Activated CD4-positive, alpha-beta T cell treated with anti-CD3 and anti-CD28 coated beads for 1 hour (primary cell): Measurements from ENCODE around the gene KCNT2.
"Not testable (repeated sequence)": the region's sequence is repeated elsewhere in the genome, so short reads cannot be mapped to it uniquely, and the experiment has no call there.

Experiments used
- DNase-seq: peaks from one replicate; pipeline ENCODE4 v3.0.0-alpha.2; 2020

The KCNT2 gene

GRCh38 chr1:196590012-196590708, 18.1 kb downstream of the KCNT2 start:
- no peak for DNase-seq

DNA sequence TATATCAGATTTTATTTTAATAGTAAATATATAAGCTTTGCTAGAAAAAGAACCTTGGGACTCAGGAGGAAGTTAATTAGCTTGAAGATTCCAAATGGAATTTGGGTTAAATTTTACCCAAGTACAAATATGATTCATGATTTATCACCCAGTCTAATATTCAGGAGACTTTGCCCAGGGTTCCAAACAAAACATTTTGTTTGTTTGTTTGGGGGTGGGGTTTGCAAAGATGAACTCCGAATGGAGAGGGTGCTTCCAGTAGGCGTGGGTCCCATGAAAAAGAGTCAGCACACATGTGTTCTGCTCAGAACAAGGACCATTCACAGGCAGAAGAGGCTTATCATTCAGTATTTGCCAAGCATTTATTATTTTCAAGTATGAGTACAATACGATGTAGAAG, 23.5 kb downstream of the KCNT2 start:
- no peak for DNase-seq

DNA sequence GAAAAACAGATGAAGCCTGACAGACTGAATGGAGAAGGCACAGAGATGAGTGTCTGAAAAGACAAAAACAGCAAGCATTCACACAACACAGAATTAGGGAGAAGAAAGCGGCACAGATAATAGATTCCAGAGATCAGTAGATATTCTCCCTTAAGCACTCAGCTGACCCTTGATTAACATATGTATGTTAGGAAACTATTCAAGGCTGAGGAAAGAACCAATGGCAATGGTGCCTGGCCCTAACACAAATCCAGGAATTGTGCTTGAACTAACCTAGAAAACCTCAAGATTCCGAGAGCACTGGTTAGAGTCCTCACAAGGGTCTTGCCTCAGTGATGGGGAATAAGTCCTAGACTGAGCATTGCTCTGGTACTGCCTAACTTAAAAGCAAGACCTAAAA, 30.9 kb downstream of the KCNT2 start:
- DNase-seq, result no peak

GRCh38 chr1:196573226-196573625, 35.0 kb downstream of the KCNT2 start:
- no peak for DNase-seq

GRCh38 chr1:196567238-196567637, 41.0 kb downstream of the KCNT2 start:
- DNase-seq, result no peak

DNA sequence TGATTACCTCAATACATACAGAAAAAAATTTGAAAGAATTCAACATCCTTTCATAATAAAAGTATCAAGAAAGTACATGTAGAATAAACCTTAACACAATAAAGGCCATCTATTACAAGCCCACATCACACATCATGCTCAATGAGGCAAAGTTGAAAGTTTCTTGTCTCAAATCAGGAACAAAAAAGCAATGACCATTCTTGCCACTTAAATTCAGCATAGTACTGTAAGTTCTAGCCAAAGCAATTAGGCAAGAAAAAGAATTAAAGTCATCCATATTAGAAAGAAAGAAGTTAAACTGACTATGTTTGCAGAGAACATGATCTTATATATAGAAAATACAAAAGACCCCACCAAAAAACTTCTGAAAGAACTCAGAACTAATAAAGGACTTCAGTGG, 44.5 kb downstream of the KCNT2 start:
- no peak for DNase-seq

- DNase-seq, result no peak
These were observed 48.9 kb downstream of the KCNT2 start for GRCh38 chr1:196559314-196559713.

GRCh38 chr1:196558411-196558810, 49.8 kb downstream of the KCNT2 start:
- no peak for DNase-seq

GRCh38 chr1:196557797-196558196, 50.4 kb downstream of the KCNT2 start:
- DNase-seq, result no peak

DNA sequence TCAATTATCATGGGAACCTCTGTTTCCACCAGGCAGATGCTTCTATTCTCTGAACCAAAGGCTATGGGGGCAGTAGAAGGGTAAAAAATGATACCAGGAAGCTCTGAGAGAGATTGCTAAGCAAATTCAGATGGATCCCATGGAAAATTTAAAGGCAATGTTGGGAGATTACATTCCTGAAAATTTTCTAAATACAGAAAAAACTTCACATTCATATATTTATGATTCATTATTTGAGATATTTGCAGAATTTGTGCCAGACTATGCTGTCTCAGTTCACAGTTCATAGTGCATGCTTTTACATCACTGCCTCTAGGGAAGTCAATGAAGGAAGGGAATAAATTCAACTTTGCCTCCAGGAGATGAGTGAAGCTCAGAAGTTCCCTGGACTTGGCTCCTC, 57.5 kb downstream of the KCNT2 start:
- DNase-seq, result no peak

GRCh38 chr1:196546272-196547111, 61.7 kb downstream of the KCNT2 start:
- no peak for DNase-seq

GRCh38 chr1:196545222-196545621, 63.0 kb downstream of the KCNT2 start:
- DNase-seq, result no peak

GRCh38 chr1:196544617-196545016, 63.6 kb downstream of the KCNT2 start:
- DNase-seq, result no peak

DNA sequence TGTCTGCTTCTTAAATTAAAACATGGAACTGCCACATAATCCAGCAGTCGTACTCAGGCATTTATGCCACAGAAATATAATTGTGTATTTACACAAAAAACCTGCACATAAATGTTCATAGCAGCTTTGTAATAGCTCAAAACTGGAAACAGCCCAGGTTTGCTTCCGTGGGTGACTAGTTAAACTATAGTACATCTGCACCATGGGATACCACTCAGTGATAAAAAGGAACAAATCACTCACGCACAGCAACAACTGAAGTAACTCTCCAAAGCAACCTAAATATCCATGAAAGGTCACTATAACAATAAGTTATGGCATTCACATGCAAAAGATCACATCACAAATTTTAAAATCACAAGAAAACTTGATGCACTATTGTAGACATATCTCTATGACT, 64.4 kb downstream of the KCNT2 start:
- DNase-seq, result no peak

- DNase-seq, result no peak
These were observed 69.8 kb downstream of the KCNT2 start for GRCh38 chr1:196538473-196538872.

DNA sequence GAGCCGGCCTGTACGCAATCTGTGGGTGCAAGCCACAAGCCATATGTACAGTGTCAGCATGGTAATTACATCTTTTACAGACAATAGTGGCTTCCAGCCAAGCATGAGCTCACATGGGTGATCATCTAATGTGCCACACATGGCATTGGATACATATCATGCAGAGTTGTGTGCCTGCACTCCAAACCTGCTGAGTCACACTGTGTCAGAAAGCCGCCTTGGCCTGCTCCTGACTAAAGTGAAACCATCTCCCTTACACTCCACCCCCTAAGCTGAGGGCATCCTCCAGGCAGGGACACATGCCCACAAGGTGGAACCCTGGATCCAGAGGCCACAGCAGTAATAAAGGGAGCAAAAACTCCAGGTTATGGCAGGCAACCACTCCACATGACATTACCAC, 72.5 kb downstream of the KCNT2 start:
- no peak for DNase-seq

DNA sequence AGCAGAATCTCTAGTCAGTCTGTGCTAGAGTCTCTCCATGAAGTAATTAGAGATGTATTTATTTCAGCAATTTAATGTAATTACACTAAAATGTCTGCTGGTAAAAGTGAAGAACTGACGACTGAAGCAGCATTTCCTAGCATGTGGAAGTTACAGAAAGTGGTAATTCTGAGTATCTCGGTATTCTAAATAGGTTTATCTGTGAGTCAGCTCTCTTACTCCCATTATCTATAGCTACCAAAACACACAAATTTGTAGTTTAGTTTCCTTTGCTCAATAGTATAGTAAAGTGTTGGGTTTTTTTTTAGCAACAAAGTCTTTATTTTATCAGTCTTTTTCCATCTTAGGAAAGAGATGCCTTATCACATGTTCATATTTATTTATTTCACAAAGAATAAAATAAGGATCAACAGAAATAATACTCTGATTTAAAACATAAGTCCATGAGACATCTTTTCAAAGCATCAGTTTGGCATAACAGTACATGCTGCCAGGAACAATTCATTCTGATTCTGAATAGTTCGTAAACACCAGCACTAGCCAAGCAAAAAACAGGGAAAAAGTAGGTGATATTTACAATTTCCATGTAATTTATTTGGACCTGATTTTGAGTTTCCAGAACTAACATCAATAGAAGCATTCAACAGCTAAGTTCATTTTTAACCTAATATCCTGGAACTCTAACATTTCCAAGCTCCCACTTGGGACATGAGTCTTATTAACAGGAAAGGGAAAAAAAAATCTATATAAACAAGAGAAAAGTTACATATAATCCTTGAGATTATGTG, 76.3 kb downstream of the KCNT2 start:
- no peak for DNase-seq

- no peak for DNase-seq
These were observed 80.3 kb downstream of the KCNT2 start for GRCh38 chr1:196527919-196528318.

- not testable (repeated sequence) for DNase-seq
These were observed 85.5 kb downstream of the KCNT2 start for GRCh38 chr1:196522574-196523345.

GRCh38 chr1:196517193-196517592, 91.0 kb downstream of the KCNT2 start:
- DNase-seq, result no peak

- no peak for DNase-seq
These were observed 91.9 kb downstream of the KCNT2 start for GRCh38 chr1:196516373-196516772.

GRCh38 chr1:196515904-196516303, 92.3 kb downstream of the KCNT2 start:
- no peak for DNase-seq

DNA sequence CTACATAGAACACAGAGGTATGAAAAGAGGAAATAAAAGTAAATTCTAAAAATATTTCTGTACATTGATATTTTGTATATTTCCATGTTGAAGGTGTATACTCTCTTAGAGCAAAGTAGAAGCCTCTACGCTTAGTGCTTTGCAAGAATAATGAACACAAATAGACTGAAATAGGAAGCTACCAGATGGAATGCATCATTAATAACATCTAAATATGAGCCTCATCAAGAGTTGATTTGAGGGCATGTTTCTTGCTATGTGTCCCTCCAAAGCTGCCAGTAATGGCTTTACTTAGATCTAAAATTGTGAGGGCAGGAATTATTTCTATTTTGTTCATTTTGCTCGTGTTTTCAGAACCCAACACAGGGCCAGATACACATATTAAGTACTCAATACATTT, 94.4 kb downstream of the KCNT2 start:
- no peak for DNase-seq
